GM12878 (cell line): Measurements from ENCODE around the gene GPR34. TPM values are rescaled to one million over a fixed set of nuclear protein-coding genes. Genes with fewer than 3 reads are reported as not detected.

Experiments
- ATAC-seq: fragments of 200-7000 bp; cut with Tn5 transposase; 3 replicates; pipeline ENCODE4 v1.9.1; 2020; ENCODE audit warnings: mild to moderate bottlenecking, moderate library complexity
- BruUV-seq: library from RNA; stranded (reverse); fragments of 400-500 nt; replicated peaks from 2 replicates; lab custom pipeline; 2021; lab: Mats Ljungman, UMichigan
- CTCF ChIA-PET: fragments of 300-600 bp; sonication (Branson Sonifier 250); formaldehyde crosslinking; extraction: SDS; loops from one replicate; lab custom pipeline; 2021; ENCODE audit warnings: inconsistent platforms; lab: Yijun Ruan, JAX
- POLR2A ChIA-PET: fragments of 350-600 bp; formaldehyde crosslinking; extraction: SDS; loops from one replicate; lab custom pipeline; 2021; ENCODE audit warnings: inconsistent platforms; lab: Charles Lee
- RAD21 ChIA-PET: fragments of 300-600 bp; sonication (Branson Sonifier 250); formaldehyde crosslinking; loops from one replicate; lab custom pipeline; 2023; ENCODE audit warnings: antibody characterized with exemption; ENCODE audit not compliant: unreplicated experiment; lab: Charles Lee
- SMC1A ChIA-PET: fragments of 300-600 bp; sonication (Branson Sonifier 250); formaldehyde crosslinking; loops from one replicate; lab custom pipeline; 2023; ENCODE audit not compliant: unreplicated experiment, uncharacterized antibody; lab: Charles Lee
- DNase-seq: peaks from one replicate; pipeline ENCODE4 v3.0.0-alpha.2; 2011; ENCODE audit warnings: low read depth, low spot score
- FAIRE-seq: peaks from 3 replicates; lab custom pipeline; 2011; peaks lifted over from hg19 to GRCh38; lab: Jason Lieb, UNC
- H2AFZ ChIP-seq: 2 replicates; pipeline ENCODE4 v1.6.0; 2011; ENCODE audit warnings: low read depth, low read length, control low read depth; ENCODE audit not compliant: control insufficient read depth
- H3K27ac ChIP-seq: 2 replicates; pipeline ENCODE4 v1.5.1; 2011; ENCODE audit warnings: control low read depth; ENCODE audit not compliant: control insufficient read depth, insufficient read depth
- H3K27me3 ChIP-seq, 2 experiments: replicated peaks in 1 of 2; 2 replicates each; pipeline versions ENCODE4 v1.6.0 to v1.6.1; 2011; ENCODE audit warnings: low read length in 1 of 2; ENCODE audit not compliant: control insufficient read depth in 2 of 2, insufficient read depth in 2 of 2
- H3K36me3 ChIP-seq, 2 experiments: 2 replicates each; pipeline ENCODE4 v1.5.1; 2011; ENCODE audit warnings: low read length in 1 of 2; ENCODE audit not compliant: control insufficient read depth in 2 of 2, insufficient read depth in 2 of 2
- H3K4me1 ChIP-seq: 2 replicates; pipeline ENCODE4 v1.6.1; 2011; ENCODE audit warnings: mild to moderate bottlenecking, low read length, moderate library complexity, mixed read lengths; ENCODE audit not compliant: control insufficient read depth, insufficient read depth
- H3K4me2 ChIP-seq: 2 replicates; pipeline ENCODE4 v1.6.0; 2011; ENCODE audit warnings: control low read depth; ENCODE audit not compliant: control insufficient read depth, insufficient read depth
- H3K4me3 ChIP-seq: fragments of 200-600 bp; sonication (generic); 2 replicates; pipeline ENCODE4 v1.5.1; 2016
- H3K79me2 ChIP-seq: 2 replicates; pipeline ENCODE4 v1.6.0; 2011; ENCODE audit warnings: low read length; ENCODE audit not compliant: control insufficient read depth, insufficient read depth
- H3K9ac ChIP-seq: 2 replicates; pipeline ENCODE4 v1.8.0; 2011; ENCODE audit warnings: low read length, control low read depth, mixed read lengths; ENCODE audit not compliant: control insufficient read depth, insufficient read depth
- H3K9me3 ChIP-seq: replicated peaks from 3 replicates; pipeline ENCODE4 v1.5.1; 2011; ENCODE audit warnings: mild to moderate bottlenecking, low read length; ENCODE audit not compliant: control insufficient read depth, insufficient read depth
- H4K20me1 ChIP-seq: 2 replicates; pipeline ENCODE4 v1.6.0; 2011; ENCODE audit not compliant: control insufficient read depth, insufficient read depth
- ASH2L ChIP-seq: fragments of 300-600, 200-600 bp; sonication (generic); IDR thresholded peaks from 2 replicates; pipeline ENCODE4 v1.6.1; 2017; ENCODE audit warnings: low read depth, mild to moderate bottlenecking, borderline replicate concordance
- CBFB ChIP-seq: IDR thresholded peaks from 2 replicates; pipeline ENCODE4 v1.6.1; 2016; ENCODE audit warnings: antibody characterized with exemption, low read depth
- CEBPB ChIP-seq, 2 experiments: fragments of 150-350 bp in 1 of 2; IDR thresholded peaks; 2 replicates each; pipeline ENCODE4 v1.6.1; 2012 to 2014; ENCODE audit warnings: low read depth in 2 of 2, low read length in 2 of 2, borderline replicate concordance in 1 of 2, inconsistent platforms in 1 of 2
- DPF2 ChIP-seq: fragments of 450-650 bp; IDR thresholded peaks from 2 replicates; pipeline ENCODE4 v1.6.1; 2017; ENCODE audit warnings: mild to moderate bottlenecking
- FOXM1 ChIP-seq: IDR thresholded peaks from 2 replicates; pipeline ENCODE4 v1.6.1; 2012; ENCODE audit warnings: low read depth, mild to moderate bottlenecking, inconsistent platforms, low read length, moderate library complexity
- GATAD2B ChIP-seq: fragments of 450-650 bp; conservative IDR thresholded peaks from 2 replicates; pipeline ENCODE4 v1.6.1; 2017; ENCODE audit warnings: low read depth, mild to moderate bottlenecking, moderate library complexity
- JUND ChIP-seq: IDR thresholded peaks from 2 replicates; pipeline ENCODE4 v1.6.1; 2012; ENCODE audit warnings: low read depth, mild to moderate bottlenecking, low read length, improper control_type of control experiment, moderate library complexity
- MEF2B ChIP-seq: fragments of 450-650 bp; IDR thresholded peaks from 2 replicates; pipeline ENCODE4 v1.6.1; 2018; ENCODE audit warnings: mild to moderate bottlenecking, moderate library complexity; ENCODE audit not compliant: partially characterized antibody, poor library complexity, severe bottlenecking
- MTA2 ChIP-seq: fragments of 450-650 bp; IDR thresholded peaks from 2 replicates; pipeline ENCODE4 v1.6.1; 2016; ENCODE audit warnings: low read depth, mild to moderate bottlenecking, moderate library complexity
- MYB ChIP-seq: fragments of 150-350 bp; IDR thresholded peaks from 2 replicates; pipeline ENCODE4 v1.6.1; 2014; ENCODE audit warnings: mild to moderate bottlenecking, low read depth, low read length, borderline replicate concordance
- NR2F1 ChIP-seq: fragments of 450-650 bp; conservative IDR thresholded peaks from 2 replicates; pipeline ENCODE4 v1.6.1; 2017; ENCODE audit warnings: mild to moderate bottlenecking
- POLR2AphosphoS5 ChIP-seq: IDR thresholded peaks from 2 replicates; pipeline ENCODE4 v1.6.1; 2011; ENCODE audit warnings: mild to moderate bottlenecking, low read length, inconsistent platforms
- SPI1 ChIP-seq: IDR thresholded peaks from 2 replicates; pipeline ENCODE4 v1.6.1; 2011; ENCODE audit warnings: low read depth, mild to moderate bottlenecking, low read length, moderate library complexity, borderline replicate concordance; ENCODE audit not compliant: insufficient read depth
- SREBF1 ChIP-seq: IDR thresholded peaks from 2 replicates; pipeline ENCODE4 v1.6.1; 2012; ENCODE audit warnings: mild to moderate bottlenecking, low read length
- YY1 ChIP-seq: IDR thresholded peaks from 2 replicates; pipeline ENCODE4 v1.6.1; 2011; ENCODE audit warnings: low read depth, mild to moderate bottlenecking, low read length
- WGBS: methylation state at CpG from one replicate; pipeline ENCODE4 v1.1.6; 2016; ENCODE audit warnings: low lambda C conversion rate; ENCODE audit not compliant: insufficient replicate concordance, insufficient coverage; ENCODE audit errors: missing lambda C conversion rate; 5-methylcytosine and 5-hydroxymethylcytosine counted together
- in situ Hi-C: fragments of 300-500 bp; cut with MboI; formaldehyde crosslinking; loops from 9 replicates; pipeline ENCODE4 v1.14.3; 2018; ENCODE audit warnings: mixed read lengths
- intact Hi-C: fragments of 100-400 bp; cut with micrococcal nuclease; formaldehyde crosslinking; loops from one replicate; pipeline ENCODE4 v1.14.2; 2022; ENCODE audit not compliant: unreplicated experiment
- polyA plus RNA-seq, 11 experiments: library from polyadenylated mRNA; depleted of rRNA in 4 of 11; unstranded in 6 of 11; stranded (reverse) in 5 of 11; fragments of >200 nt; fragmentation: Nextera tagmentation in 4 of 11; fragmentation: Illumina TruSeq in 1 of 11; extraction: Ambion mirVana in 4 of 11; extraction: Trizol in 1 of 11; gene quantifications; 1 replicate in 1 of 11; 2 replicates in 10 of 11; pipeline versions ENCODE4 v1.2.1 to v1.2.3, GENCODE V29; 2011 to 2016; ENCODE audit warnings: inconsistent platforms in 2 of 11, missing spikeins in 2 of 11, low read depth in 1 of 11
- total RNA-seq, 4 experiments: library from RNA; depleted of rRNA in 3 of 4; stranded (reverse); fragments of >200 nt in 3 of 4; fragmentation: Illumina TruSeq in 1 of 4; extraction: Trizol in 1 of 4; gene quantifications; 2 replicates each; pipeline versions ENCODE4 v1.2.1 to v1.2.3, GENCODE V29; 2013 to 2021
- TF ChIP-seq, protein P1 (sequence below): fragments of 450-650 bp; IDR thresholded peaks from 2 replicates; pipeline ENCODE4 v1.6.1; 2017; ENCODE audit warnings: mild to moderate bottlenecking, moderate library complexity
- TF ChIP-seq, protein P2 (sequence below): IDR thresholded peaks from 2 replicates; pipeline ENCODE4 v1.6.1; 2011; ENCODE audit warnings: borderline replicate concordance, low read depth, mild to moderate bottlenecking, moderate library complexity, low read length; ENCODE audit not compliant: insufficient read depth, poor library complexity, severe bottlenecking
- TF ChIP-seq, protein P3 (sequence below): IDR thresholded peaks from 2 replicates; pipeline ENCODE4 v1.6.1; 2011; ENCODE audit warnings: borderline replicate concordance, low read depth, mild to moderate bottlenecking, moderate library complexity, mixed read lengths, low read length; ENCODE audit not compliant: insufficient read depth; ENCODE audit errors: extremely low read length

Gene GPR34
- total and polyA plus RNA-seq, 10 of the 15 experiments (the other 5 are each of a cell fraction or from before 2014, with no cell fraction given), result 0.12 to 0.84 (median 0.28) TPM; not detected in 1

DNA sequence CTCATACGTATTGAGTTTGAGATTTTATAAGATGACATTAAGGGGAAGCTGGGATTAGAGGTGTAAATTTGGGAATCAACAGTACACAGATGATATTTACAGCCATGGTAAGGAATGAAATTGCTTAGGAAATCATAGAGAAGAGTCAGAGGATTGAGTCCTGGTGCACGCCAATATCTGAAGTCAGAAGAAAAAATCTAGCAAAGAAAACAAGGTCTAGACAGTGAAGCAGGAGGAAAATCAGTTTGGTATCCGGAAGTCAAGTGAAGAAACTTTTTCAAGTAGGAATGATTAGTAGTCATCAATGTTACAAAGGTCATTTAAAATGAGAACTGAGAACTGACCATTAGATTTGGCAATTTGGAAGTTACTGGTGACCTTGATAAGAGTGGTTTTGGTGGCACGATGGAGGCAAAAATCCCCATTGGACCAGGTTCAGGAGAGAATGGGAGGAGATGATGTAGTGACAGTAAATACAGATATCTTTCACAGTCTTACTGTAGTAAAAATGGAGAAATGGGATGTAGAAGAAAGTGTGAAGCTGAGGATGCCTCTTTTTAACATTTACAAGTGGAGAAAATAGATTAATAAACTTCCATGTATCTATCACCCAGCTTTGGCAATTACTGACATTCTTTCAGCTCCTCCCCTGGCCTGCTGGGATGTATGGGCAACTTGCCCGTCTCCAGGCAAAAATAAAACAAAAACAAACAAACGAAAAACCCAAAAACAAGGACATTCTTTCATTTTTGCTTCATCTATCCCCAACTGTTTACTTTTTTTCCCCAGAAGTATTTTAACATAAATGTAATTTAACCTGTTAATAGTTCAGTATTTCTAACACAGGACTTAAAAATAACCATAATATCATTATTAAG lies 11.4 kb upstream of the GPR34 start:
- Histone ChIP-seq H3K9me3 (no peaks in the 10 kb centered on the region), H2AFZ (no peak overlapping the region), H3K9ac (no peak overlapping the region), H3K36me3 (no peaks in the 10 kb centered on the region), H3K27ac (no peak overlapping the region), H3K4me2 (no peak overlapping the region), H3K4me1 (no peaks in the 10 kb centered on the region), H4K20me1 (no peaks in the 10 kb centered on the region), H3K79me2 (no peaks in the 10 kb centered on the region), H3K4me3 (no peak overlapping the region), H3K27me3 (no peaks in the 10 kb centered on the region)
- ChIA-PET CTCF (interaction anchor here (1.0 kb wide), 1 partner anchor 9 kb away, joined by 3 read pairs; no protein-coding TSS in a partner anchor), SMC1A (no interaction called here), RAD21 (no interaction called here), POLR2A (no interaction called here)
- in situ Hi-C loops, result no loop called here
- DNase-seq (no peak), FAIRE-seq (no peak), ATAC-seq (no peak)
- WGBS, result 28% methylated on average over 6 of the region's 6 CpGs
- no TSS peak for BruUV-seq
- intact Hi-C loops, result no loop called here
- TF ChIP-seq SPI1 (no peak), NR2F1 (no peak), ASH2L (no peak), JUND (no peak), GATAD2B (no peak), YY1 (no peak), MEF2B (no peak), CBFB (no peak), FOXM1 (no peak), SREBF1 (no peak), POLR2AphosphoS5 (no peak), MYB (no peak), MTA2 (no peak), CEBPB (IDR thresholded peaks at IDR 0.05; ENCODE audit: borderline replicate concordance in 1 of 2, low read depth in 2 of 2, low read length in 2 of 2) (no peak), DPF2 (no peak)
- TF ChIP-seq, protein P1, sequence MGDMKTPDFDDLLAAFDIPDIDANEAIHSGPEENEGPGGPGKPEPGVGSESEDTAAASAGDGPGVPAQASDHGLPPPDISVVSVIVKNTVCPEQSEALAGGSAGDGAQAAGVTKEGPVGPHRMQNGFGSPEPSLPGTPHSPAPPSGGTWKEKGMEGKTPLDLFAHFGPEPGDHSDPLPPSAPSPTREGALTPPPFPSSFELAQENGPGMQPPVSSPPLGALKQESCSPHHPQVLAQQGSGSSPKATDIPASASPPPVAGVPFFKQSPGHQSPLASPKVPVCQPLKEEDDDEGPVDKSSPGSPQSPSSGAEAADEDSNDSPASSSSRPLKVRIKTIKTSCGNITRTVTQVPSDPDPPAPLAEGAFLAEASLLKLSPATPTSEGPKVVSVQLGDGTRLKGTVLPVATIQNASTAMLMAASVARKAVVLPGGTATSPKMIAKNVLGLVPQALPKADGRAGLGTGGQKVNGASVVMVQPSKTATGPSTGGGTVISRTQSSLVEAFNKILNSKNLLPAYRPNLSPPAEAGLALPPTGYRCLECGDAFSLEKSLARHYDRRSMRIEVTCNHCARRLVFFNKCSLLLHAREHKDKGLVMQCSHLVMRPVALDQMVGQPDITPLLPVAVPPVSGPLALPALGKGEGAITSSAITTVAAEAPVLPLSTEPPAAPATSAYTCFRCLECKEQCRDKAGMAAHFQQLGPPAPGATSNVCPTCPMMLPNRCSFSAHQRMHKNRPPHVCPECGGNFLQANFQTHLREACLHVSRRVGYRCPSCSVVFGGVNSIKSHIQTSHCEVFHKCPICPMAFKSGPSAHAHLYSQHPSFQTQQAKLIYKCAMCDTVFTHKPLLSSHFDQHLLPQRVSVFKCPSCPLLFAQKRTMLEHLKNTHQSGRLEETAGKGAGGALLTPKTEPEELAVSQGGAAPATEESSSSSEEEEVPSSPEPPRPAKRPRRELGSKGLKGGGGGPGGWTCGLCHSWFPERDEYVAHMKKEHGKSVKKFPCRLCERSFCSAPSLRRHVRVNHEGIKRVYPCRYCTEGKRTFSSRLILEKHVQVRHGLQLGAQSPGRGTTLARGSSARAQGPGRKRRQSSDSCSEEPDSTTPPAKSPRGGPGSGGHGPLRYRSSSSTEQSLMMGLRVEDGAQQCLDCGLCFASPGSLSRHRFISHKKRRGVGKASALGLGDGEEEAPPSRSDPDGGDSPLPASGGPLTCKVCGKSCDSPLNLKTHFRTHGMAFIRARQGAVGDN, result no peak
- TF ChIP-seq, protein P2, sequence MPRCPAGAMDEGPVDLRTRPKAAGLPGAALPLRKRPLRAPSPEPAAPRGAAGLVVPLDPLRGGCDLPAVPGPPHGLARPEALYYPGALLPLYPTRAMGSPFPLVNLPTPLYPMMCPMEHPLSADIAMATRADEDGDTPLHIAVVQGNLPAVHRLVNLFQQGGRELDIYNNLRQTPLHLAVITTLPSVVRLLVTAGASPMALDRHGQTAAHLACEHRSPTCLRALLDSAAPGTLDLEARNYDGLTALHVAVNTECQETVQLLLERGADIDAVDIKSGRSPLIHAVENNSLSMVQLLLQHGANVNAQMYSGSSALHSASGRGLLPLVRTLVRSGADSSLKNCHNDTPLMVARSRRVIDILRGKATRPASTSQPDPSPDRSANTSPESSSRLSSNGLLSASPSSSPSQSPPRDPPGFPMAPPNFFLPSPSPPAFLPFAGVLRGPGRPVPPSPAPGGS, result no peak
- TF ChIP-seq, protein P3, sequence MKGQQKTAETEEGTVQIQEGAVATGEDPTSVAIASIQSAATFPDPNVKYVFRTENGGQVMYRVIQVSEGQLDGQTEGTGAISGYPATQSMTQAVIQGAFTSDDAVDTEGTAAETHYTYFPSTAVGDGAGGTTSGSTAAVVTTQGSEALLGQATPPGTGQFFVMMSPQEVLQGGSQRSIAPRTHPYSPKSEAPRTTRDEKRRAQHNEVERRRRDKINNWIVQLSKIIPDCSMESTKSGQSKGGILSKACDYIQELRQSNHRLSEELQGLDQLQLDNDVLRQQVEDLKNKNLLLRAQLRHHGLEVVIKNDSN, result no peak
